HG02610 (cell line): ENCODE measurements around the gene MAP4K4.
A peak's percentile ranks its signal among the peaks of the same experiment; 100 is the strongest.

Source experiments
- ATAC-seq: cut with Tn5 transposase; IDR thresholded peaks from one replicate; pipeline ENCODE4 v1.9.1; 2021; ENCODE audit warnings: mild to moderate bottlenecking, moderate library complexity; ENCODE audit not compliant: unreplicated experiment

The MAP4K4 gene

GRCh38 chr2:101720732-101721131, 23.2 kb downstream of the MAP4K4 start:
- no peak for ATAC-seq

GRCh38 chr2:101722864-101723263, 25.4 kb downstream of the MAP4K4 start:
- ATAC-seq = no peak

GRCh38 chr2:101723371-101724124, 26.0 kb downstream of the MAP4K4 start:
- ATAC-seq = no peak

GRCh38 chr2:101724125-101724474, 26.6 kb downstream of the MAP4K4 start:
- no peak for ATAC-seq

GRCh38 chr2:101725038-101725437, 27.5 kb downstream of the MAP4K4 start:
- ATAC-seq = no peak

GRCh38 chr2:101725515-101726192, 28.1 kb downstream of the MAP4K4 start:
- ATAC-seq = no peak

GRCh38 chr2:101728865-101729264, 31.4 kb downstream of the MAP4K4 start:
- ATAC-seq = no peak

GRCh38 chr2:101729521-101730190, 32.1 kb downstream of the MAP4K4 start:
- no peak for ATAC-seq

GRCh38 chr2:101731221-101732054, 33.9 kb downstream of the MAP4K4 start:
- no peak for ATAC-seq

- no peak for ATAC-seq
Observed at GRCh38 chr2:101732199-101732598, 34.7 kb downstream of the MAP4K4 start.

GRCh38 chr2:101732773-101733256, 35.3 kb downstream of the MAP4K4 start:
- no peak for ATAC-seq

- no peak for ATAC-seq
Observed at GRCh38 chr2:101733257-101733993, 35.9 kb downstream of the MAP4K4 start.

GRCh38 chr2:101734505-101735165, 37.1 kb downstream of the MAP4K4 start:
- ATAC-seq = no peak

GRCh38 chr2:101735166-101735533, 37.6 kb downstream of the MAP4K4 start:
- no peak for ATAC-seq

GRCh38 chr2:101736233-101736632, 38.7 kb downstream of the MAP4K4 start:
- no peak for ATAC-seq

- peak; percentile 68 for ATAC-seq
Observed at GRCh38 chr2:101736861-101737291, 39.4 kb downstream of the MAP4K4 start.

GRCh38 chr2:101737478-101738255, 40.2 kb downstream of the MAP4K4 start:
- ATAC-seq = no peak

- ATAC-seq = no peak
Observed at GRCh38 chr2:101738649-101739048, 41.1 kb downstream of the MAP4K4 start.

GRCh38 chr2:101740555-101740964, 43.1 kb downstream of the MAP4K4 start:
- no peak for ATAC-seq
